AG09319 (cell line): ENCODE data around the gene ZNF416.
A peak's percentile ranks its signal among the peaks of the same experiment; 100 is the strongest.

Experiments
- DNase-seq: peaks from one replicate; pipeline ENCODE4 v3.0.0-alpha.2; 2010; ENCODE audit warnings: low read depth; ENCODE audit errors: extremely low read depth
- TF ChIP-seq, protein P1 (sequence below): IDR thresholded peaks from 2 replicates; pipeline ENCODE4 v1.5.1; 2011; ENCODE audit warnings: low read depth, mild to moderate bottlenecking, inconsistent platforms, low read length, moderate library complexity

Gene ZNF416

DNA sequence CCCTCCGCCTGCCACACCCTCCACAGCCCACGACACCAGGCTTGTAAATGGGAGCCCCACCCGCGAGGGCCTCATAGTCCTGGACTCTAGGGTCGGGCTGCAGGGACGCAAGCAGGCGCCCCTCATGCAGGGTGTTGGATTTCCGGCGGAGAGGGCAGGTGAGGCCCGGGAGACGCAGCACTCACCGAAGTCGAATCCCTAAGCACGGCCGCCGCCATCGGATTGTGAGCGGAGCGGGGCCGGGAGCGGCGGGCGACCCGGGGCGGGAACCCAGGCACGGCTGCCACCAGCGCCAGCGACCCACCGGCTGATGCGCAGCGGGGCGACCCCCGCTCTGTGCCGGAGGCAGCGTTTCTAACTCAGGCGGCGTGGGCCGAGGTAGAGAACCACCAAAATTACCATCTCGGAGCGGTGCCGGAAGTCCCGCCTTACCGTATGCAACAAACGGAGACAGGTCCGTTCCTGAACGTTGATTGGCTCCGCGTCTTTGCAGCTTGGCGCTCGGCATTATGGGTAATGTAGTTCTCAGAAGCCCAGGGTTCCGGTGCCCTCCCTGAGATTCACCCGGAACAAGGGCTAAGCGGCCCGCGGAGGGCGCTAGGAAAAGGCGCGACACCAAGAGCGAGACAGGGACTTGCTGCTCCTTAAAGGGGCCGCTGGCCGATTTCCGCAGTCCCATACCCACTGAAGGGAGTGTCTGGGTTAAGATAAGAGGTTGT, at the start of gene ZNF416:
Gene ZNF416 (minus strand): TSS at position 425 of the 719 bp plus-strand sequence. CDS start 207 bp downstream, at position 218.
- TF ChIP-seq, protein P1, sequence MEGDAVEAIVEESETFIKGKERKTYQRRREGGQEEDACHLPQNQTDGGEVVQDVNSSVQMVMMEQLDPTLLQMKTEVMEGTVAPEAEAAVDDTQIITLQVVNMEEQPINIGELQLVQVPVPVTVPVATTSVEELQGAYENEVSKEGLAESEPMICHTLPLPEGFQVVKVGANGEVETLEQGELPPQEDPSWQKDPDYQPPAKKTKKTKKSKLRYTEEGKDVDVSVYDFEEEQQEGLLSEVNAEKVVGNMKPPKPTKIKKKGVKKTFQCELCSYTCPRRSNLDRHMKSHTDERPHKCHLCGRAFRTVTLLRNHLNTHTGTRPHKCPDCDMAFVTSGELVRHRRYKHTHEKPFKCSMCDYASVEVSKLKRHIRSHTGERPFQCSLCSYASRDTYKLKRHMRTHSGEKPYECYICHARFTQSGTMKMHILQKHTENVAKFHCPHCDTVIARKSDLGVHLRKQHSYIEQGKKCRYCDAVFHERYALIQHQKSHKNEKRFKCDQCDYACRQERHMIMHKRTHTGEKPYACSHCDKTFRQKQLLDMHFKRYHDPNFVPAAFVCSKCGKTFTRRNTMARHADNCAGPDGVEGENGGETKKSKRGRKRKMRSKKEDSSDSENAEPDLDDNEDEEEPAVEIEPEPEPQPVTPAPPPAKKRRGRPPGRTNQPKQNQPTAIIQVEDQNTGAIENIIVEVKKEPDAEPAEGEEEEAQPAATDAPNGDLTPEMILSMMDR = peak; percentile 21
- peak; percentile 91 for DNase-seq

DNA sequence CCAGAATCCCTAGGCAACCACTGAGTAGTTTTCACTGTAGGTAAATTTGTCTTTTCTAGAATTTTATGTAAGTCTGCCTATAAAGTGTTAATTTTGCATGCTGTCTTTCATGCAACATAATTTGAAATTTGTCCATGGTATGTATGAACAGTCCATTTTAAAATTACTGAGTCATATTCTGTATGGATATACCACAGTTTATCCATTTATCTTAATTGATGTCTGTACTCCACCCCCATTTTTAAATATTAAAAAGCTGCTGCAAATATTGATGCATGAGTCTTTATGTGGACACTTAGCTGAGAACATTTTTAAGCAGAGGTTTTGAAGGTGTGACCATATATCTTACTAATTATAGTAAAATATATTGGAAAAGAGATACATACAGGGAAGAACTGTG, 44.4 kb upstream of the ZNF416 start:
- TF ChIP-seq, protein P1 = no peak
- no peak for DNase-seq

GRCh38 chr19:57620673-57621348, 42.1 kb upstream of the ZNF416 start:
- DNase-seq = no peak
- TF ChIP-seq, protein P1 = no peak

GRCh38 chr19:57615346-57615745, 36.6 kb upstream of the ZNF416 start:
- TF ChIP-seq, protein P1 = no peak

GRCh38 chr19:57613941-57614743, 35.4 kb upstream of the ZNF416 start, which contains the start of gene ZNF134:
Gene ZNF134 (plus strand): TSS chr19:57614242. CDS start chr19:57619469, 5,227 bp downstream.
- DNase-seq = peak; percentile 49
- TF ChIP-seq, protein P1 = peak; percentile 22

More at GRCh38 chr19:57615346-57615745, 36.6 kb upstream of the ZNF416 start:
- DNase-seq = no peak

DNA sequence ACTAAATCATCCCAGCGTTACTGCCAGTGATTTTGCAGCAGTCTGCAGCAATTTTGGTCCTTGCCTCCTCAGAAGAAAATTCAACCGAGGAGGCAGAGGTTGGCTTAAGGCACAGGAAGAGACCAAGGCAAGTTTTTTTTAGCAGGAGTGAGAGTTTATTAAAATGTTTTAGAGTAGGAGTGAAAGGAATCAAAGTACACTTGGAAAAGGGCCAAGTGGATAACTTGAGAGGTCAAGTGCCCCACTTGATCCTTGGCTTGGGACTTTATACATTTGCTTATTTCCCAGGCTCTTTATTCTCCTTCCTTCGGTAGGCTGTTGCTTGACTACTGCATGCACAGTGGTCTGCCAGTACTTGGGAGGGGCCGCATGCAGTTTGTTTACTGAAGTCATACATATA, 32.4 kb upstream of the ZNF416 start:
- TF ChIP-seq, protein P1 = no peak
- no peak for DNase-seq

DNA sequence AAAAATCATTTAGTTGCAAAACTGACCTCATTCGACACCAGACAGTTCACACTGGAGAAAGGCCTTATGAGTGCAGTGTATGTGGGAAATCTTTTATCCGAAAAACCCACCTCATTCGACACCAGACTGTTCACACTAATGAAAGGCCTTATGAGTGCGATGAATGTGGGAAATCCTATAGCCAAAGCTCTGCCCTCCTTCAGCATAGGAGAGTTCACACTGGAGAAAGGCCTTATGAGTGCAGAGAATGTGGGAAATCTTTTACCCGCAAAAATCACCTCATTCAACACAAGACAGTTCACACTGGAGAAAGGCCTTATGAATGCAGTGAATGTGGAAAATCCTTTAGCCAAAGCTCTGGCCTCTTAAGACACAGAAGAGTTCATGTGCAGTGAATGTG, 28.2 kb upstream of the ZNF416 start:
- DNase-seq = no peak

More for the DNA sequence above, 28.2 kb upstream of the ZNF416 start:
- TF ChIP-seq, protein P1 = no peak
